ENCODE measurements around the gene ARFRP1. TPM values are rescaled to one million over a fixed set of nuclear protein-coding genes. Genes with fewer than 3 reads are reported as not detected.

Gene ARFRP1
- total and polyA plus RNA-seq, 2 of the 13 experiments (the other 11 are each of a cell fraction or from before 2014, with no cell fraction given), result 32.0 to 51.1 TPM

DNA sequence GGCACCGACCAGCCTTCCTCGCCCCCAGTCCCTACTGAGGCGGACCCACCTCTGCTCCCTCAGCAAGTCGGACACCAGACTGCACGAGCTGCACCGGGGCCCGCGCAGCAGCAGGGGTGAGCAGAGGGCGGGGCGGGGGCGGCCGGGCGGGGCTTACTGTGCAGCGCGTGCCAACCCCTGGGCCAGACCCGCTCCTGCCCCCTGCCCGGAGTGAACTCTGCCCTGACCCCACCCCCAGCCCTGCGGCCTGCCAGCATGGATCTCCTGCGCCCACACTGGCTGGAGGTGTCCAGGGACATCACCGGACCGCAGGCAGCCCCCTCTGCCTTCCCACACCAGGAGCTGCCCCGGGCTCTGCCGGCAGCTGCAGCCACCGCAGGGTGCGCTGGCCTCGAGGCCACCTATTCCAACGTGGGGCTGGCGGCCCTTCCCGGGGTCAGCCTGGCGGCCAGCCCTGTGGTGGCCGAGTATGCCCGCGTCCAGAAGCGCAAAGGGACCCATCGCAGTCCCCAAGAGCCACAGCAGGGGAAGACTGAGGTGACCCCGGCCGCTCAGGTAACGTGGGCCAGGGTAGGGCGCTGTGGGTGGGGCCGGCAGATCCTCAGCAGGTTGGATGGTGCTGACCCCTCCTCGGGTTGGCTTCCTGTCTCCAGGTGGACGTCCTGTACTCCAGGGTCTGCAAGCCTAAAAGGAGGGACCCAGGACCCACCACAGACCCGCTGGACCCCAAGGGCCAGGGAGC is 30.3 kb upstream of the ARFRP1 start:
- Histone ChIP-seq H3K27ac (ENCODE audit: extremely low read length, insufficient read depth, low read length) (peak overlapping the region; percentile 93), H4K20me1 (ENCODE audit: insufficient read depth, low read length) (no peaks in the 10 kb centered on the region), H3K4me3 (replicated peaks in 1 of 3; ENCODE audit: insufficient read depth in 1 of 3, low read depth in 2 of 3, low read length in 3 of 3) (peak overlapping the region; percentile 74 to 93 (median 85)), H3K36me3 (replicated peaks in 1 of 2; ENCODE audit: control insufficient read depth in 1 of 2, insufficient read depth in 2 of 2, low read length in 2 of 2) (peaks cover 31 to 38% of the 10 kb centered on the region in 2 experiments), H2AFZ (ENCODE audit: low read length) (no peak overlapping the region), H3K4me1 (ENCODE audit: insufficient read depth, low read length) (peaks cover 60% of the 10 kb centered on the region), H3K4me2 (ENCODE audit: low read depth, low read length) (peak overlapping the region; percentile 90), H3K9me3 (ENCODE audit: low read length) (no peaks in the 10 kb centered on the region), H3K9ac (ENCODE audit: insufficient read depth, low read depth, low read length) (peak overlapping the region; percentile 87), H3K79me2 (ENCODE audit: insufficient read depth, low read length) (peaks cover 27% of the 10 kb centered on the region), H3K27me3 (ENCODE audit: control insufficient read depth in 1 of 2, insufficient read depth in 2 of 2, low read length in 2 of 2) (no peaks in the 10 kb centered on the region)
- POLR2A ChIA-PET, result interaction anchor here (0.5 to 7.3 kb wide), 30 partner anchors 11 to 1671 kb away, joined by 3 to 190 read pairs (median 4); partner anchors contain the start of genes ARFRP1, C20orf204, GMEB2 and RTEL1
- FAIRE-seq, result no peak
- in situ Hi-C loops (cut with HindIII; ENCODE audit: extremely low pct_ligation_motif_present, low pct_unique_long_range_greater_than_20kb) (no loop called here), intact Hi-C loops (cut with micrococcal nuclease; ENCODE audit: unreplicated experiment) (loop anchor here (5.0 kb wide), 1 partner anchor 201 kb away; the partner anchor contains the start of gene PTK6)
- under 1% methylated on average over 21 of the region's 43 CpGs for WGBS (ENCODE audit: low lambda C conversion rate)
- peak; percentile 90 for DNase-seq (ENCODE audit: low spot score)
- CTCF ChIA-PET (ENCODE audit: low intra/inter-chr PET ratio, low total read pairs), result interaction anchor here (2.5 kb wide), 1 partner anchor 31 kb away, joined by 8 read pairs; the partner anchor contains the start of genes ARFRP1 and ZGPAT
- TSS peak; percentile 72 for BruUV-seq (replicated peaks)
- ATAC-seq, result peak; percentile 55
- TF ChIP-seq RBFOX2 (IDR thresholded peaks at IDR 0.05; ENCODE audit: low read depth, low read length) (peak; percentile 90), JDP2 (CRISPR knock-in tag; IDR thresholded peaks at IDR 0.05; ENCODE audit: borderline replicate concordance) (peak; percentile 87), KAT8 (CRISPR knock-in tag; IDR thresholded peaks at IDR 0.05) (peak; percentile 16; the same call in 1 of the 2 replicates), ZNF282 (IDR thresholded peaks at IDR 0.05; ENCODE audit: partially characterized antibody) (peak; percentile 98), TEAD3 (CRISPR knock-in tag; optimal IDR thresholded peaks at IDR 0.05; ENCODE audit: borderline replicate concordance) (peak; percentile 86), SOX5 (CRISPR knock-in tag; IDR thresholded peaks at IDR 0.05; ENCODE audit: borderline replicate concordance) (peak; percentile 75), SRSF9 (IDR thresholded peaks at IDR 0.05; ENCODE audit: borderline replicate concordance, insufficient read depth, low read depth, low read length, poor library complexity, severe bottlenecking) (no peak), FOSL2 (CRISPR knock-in tag; IDR thresholded peaks at IDR 0.05) (peak; percentile 48), ZNF775 (CRISPR knock-in tag; IDR thresholded peaks at IDR 0.05; ENCODE audit: borderline replicate concordance) (peak; percentile 92; the same call in 1 of the 2 replicates), ZNF792 (CRISPR knock-in tag; IDR thresholded peaks at IDR 0.05) (peak; percentile 57; the same call in 1 of the 2 replicates)
- TF ChIP-seq, protein P1, sequence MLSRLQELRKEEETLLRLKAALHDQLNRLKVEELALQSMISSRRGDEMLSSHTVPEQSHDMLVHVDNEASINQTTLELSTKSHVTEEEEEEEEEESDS (CRISPR knock-in tag; IDR thresholded peaks at IDR 0.05; ENCODE audit: borderline replicate concordance), result no peak
- TF ChIP-seq, protein P2, sequence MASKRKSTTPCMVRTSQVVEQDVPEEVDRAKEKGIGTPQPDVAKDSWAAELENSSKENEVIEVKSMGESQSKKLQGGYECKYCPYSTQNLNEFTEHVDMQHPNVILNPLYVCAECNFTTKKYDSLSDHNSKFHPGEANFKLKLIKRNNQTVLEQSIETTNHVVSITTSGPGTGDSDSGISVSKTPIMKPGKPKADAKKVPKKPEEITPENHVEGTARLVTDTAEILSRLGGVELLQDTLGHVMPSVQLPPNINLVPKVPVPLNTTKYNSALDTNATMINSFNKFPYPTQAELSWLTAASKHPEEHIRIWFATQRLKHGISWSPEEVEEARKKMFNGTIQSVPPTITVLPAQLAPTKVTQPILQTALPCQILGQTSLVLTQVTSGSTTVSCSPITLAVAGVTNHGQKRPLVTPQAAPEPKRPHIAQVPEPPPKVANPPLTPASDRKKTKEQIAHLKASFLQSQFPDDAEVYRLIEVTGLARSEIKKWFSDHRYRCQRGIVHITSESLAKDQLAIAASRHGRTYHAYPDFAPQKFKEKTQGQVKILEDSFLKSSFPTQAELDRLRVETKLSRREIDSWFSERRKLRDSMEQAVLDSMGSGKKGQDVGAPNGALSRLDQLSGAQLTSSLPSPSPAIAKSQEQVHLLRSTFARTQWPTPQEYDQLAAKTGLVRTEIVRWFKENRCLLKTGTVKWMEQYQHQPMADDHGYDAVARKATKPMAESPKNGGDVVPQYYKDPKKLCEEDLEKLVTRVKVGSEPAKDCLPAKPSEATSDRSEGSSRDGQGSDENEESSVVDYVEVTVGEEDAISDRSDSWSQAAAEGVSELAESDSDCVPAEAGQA (IDR thresholded peaks at IDR 0.05; ENCODE audit: low read depth), result peak; percentile 59; the same call in 1 of the 2 replicates
- TF ChIP-seq, protein P2 (CRISPR knock-in tag; IDR thresholded peaks at IDR 0.05; ENCODE audit: borderline replicate concordance), result no peak
- TF ChIP-seq, protein P3, sequence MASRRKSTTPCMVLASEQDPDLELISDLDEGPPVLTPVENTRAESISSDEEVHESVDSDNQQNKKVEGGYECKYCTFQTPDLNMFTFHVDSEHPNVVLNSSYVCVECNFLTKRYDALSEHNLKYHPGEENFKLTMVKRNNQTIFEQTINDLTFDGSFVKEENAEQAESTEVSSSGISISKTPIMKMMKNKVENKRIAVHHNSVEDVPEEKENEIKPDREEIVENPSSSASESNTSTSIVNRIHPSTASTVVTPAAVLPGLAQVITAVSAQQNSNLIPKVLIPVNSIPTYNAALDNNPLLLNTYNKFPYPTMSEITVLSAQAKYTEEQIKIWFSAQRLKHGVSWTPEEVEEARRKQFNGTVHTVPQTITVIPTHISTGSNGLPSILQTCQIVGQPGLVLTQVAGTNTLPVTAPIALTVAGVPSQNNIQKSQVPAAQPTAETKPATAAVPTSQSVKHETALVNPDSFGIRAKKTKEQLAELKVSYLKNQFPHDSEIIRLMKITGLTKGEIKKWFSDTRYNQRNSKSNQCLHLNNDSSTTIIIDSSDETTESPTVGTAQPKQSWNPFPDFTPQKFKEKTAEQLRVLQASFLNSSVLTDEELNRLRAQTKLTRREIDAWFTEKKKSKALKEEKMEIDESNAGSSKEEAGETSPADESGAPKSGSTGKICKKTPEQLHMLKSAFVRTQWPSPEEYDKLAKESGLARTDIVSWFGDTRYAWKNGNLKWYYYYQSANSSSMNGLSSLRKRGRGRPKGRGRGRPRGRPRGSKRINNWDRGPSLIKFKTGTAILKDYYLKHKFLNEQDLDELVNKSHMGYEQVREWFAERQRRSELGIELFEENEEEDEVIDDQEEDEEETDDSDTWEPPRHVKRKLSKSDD (CRISPR knock-in tag; IDR thresholded peaks at IDR 0.05; ENCODE audit: low read depth), result peak; percentile 86
